Central memory CD4-positive, alpha-beta T cell (primary cell): ENCODE data around the gene ADPRHL1.

Source experiments
- DNase-seq: peaks from one replicate; pipeline ENCODE4 v3.0.0; 2022

The ADPRHL1 gene

GRCh38 chr13:113430378-113431110 is 22.7 kb downstream of the ADPRHL1 start:
- no peak for DNase-seq

- DNase-seq, result no peak
Measured at GRCh38 chr13:113429608-113429985, 23.7 kb downstream of the ADPRHL1 start.

- no peak for DNase-seq
Measured at GRCh38 chr13:113428871-113429607, 24.2 kb downstream of the ADPRHL1 start.

GRCh38 chr13:113428469-113428865 is 24.8 kb downstream of the ADPRHL1 start:
- no peak for DNase-seq

- no peak for DNase-seq
Measured at GRCh38 chr13:113427562-113428468, 25.5 kb downstream of the ADPRHL1 start.

GRCh38 chr13:113426591-113426986 is 26.7 kb downstream of the ADPRHL1 start:
- DNase-seq, result no peak

- no peak for DNase-seq
Measured at GRCh38 chr13:113425941-113426590, 27.2 kb downstream of the ADPRHL1 start.

- DNase-seq, result no peak
Measured at GRCh38 chr13:113423520-113424163, 29.6 kb downstream of the ADPRHL1 start.

GRCh38 chr13:113422807-113423519 is 30.3 kb downstream of the ADPRHL1 start:
- DNase-seq, result no peak

GRCh38 chr13:113421673-113422270 is 31.5 kb downstream of the ADPRHL1 start:
- DNase-seq, result no peak

GRCh38 chr13:113420833-113421600 is 32.3 kb downstream of the ADPRHL1 start:
- DNase-seq, result no peak

GRCh38 chr13:113420232-113420631 is 33.1 kb downstream of the ADPRHL1 start:
- no peak for DNase-seq

- DNase-seq, result no peak
Measured at GRCh38 chr13:113419531-113420193, 33.6 kb downstream of the ADPRHL1 start.

- no peak for DNase-seq
Measured at GRCh38 chr13:113418722-113419049, 34.6 kb downstream of the ADPRHL1 start.

GRCh38 chr13:113417836-113418721 is 35.2 kb downstream of the ADPRHL1 start:
- DNase-seq, result no peak

GRCh38 chr13:113417008-113417751 is 36.1 kb downstream of the ADPRHL1 start:
- no peak for DNase-seq

- no peak for DNase-seq
Measured at GRCh38 chr13:113415825-113416224, 37.5 kb downstream of the ADPRHL1 start.

- no peak for DNase-seq
Measured at GRCh38 chr13:113415032-113415431, 38.3 kb downstream of the ADPRHL1 start.
